Hematopoietic multipotent progenitor cell (in vitro differentiated cells): ENCODE results near the gene PLCB4. TPM values are rescaled to one million over a fixed set of nuclear protein-coding genes. Genes with fewer than 3 reads are reported as not detected.

Experiments used
- DNase-seq, 3 donors: peaks; one replicate each; pipeline ENCODE4 v3.0.0-alpha.2; 2011 to 2015; ENCODE audit warnings: low read depth in 2 of 3, low spot score in 2 of 3
- total RNA-seq: library from RNA; depleted of rRNA; stranded (reverse); fragments of >200 nt; gene quantifications from one replicate; pipeline ENCODE4 v1.2.3, GENCODE V29; 2012

Gene PLCB4
- total RNA-seq, 1 donor = 11.0 TPM

GRCh38 chr20:9300534-9300933 is 231.6 kb downstream of the PLCB4 start:
- DNase-seq = no peak

DNA sequence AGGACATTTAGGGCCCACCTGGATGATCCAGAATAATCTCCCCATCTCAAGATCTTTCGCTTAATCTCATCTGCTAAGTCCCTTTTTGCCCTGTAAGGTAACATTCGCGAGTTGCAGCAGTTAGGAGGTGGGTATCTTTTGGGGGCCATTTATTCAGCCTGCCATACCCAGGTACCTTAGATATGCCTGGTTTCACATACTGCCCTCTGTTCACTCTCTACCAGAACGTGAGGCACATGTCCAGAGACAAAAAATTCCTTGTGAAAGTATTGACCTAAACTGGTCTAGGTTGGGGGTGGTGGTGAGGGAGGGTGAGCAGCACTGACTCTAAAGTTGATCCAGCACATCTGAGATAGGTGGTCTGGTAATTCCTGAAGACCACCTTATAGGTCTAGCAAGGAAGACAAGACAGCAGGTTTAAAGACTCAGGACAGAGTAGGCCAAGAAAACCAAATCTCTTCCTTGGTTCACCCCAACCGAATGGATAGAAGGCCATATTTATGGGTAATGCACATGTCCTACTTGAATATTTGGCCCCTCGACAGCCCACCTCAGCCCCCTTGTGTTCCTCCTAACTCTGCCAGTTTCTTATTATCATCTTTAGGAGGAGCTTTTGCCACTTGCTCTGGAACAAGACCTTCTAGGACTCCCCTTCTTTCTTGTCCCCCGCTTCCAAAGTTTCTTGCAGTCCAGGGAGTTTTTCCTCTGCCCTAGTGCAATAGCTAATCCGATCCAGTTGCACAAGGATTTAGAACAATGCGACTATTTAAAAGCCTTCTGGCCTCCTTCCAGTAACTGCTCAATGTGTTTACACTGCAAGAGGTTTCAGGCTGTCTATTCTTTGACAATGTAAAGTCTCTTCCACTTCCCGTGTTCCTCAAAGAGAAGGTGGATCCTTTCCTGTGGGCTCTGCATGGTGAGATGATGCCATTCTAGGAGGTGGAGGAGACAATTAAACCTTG is 232.5 kb downstream of the PLCB4 start:
- DNase-seq = no peak

DNA sequence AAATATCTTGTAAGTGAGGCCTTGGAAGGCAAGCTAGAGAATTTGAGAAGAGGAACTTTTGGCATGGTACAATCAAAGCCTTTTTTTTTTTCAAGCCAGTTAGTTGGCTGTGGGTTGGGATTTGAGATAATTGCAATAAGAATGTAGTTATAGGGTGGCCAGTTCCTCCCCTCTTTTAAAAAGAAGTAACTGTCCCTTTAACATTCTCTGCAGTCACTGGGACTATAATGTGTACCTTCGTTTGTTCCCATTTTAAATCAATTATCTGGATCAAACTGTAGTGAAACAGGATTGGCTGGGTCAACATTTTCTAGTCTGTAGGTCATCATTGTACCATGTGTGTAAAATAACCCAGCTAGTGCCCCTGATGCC is 233.2 kb downstream of the PLCB4 start:
- DNase-seq = no peak

DNA sequence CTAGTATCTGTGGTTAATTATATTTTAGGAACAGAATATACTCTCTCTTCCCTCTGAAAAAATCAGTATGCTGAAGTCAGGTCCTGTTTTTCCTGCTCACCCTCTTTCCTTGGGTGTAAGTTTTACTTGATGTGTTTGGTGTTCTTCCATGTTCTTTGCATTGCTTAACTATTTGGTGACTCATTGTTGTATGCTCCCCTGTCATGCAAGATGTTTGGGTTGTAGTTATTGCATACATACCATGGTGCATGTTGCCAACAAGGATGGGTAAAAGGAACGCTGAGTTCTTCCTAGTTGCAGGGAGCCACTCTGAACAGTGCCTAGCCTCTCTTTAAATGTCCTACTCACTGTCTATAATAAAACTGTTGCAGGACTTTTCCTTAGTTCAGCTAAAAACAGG is 237.6 kb downstream of the PLCB4 start:
- DNase-seq = no peak

- no peak for DNase-seq
Observed at GRCh38 chr20:9308056-9308455, 239.2 kb downstream of the PLCB4 start.

GRCh38 chr20:9311132-9311531 is 242.2 kb downstream of the PLCB4 start:
- DNase-seq = no peak

- peak in 1 of 3 donors; percentile 56 for DNase-seq
Observed at GRCh38 chr20:9319687-9320384, 250.9 kb downstream of the PLCB4 start.

DNA sequence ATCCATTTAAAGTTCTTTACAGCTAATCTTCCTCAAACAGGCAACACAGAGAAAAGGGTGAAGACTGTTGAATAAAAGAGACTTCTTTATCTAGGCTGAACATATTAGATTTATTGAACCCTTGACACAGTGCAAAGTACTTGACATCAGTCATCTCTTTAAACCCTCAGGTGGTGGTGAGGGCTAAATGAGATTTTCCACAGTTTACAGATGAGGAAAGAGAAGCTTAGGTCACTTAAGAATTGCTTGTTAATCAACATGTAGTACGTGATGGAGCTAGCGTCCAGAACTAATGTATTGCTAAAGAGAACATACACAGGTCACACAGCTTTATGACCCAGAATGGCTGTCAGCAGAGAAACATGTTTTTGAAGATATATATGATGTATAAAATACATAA is 252.1 kb downstream of the PLCB4 start:
- DNase-seq = peak in 1 of 3 donors; percentile 6

DNA sequence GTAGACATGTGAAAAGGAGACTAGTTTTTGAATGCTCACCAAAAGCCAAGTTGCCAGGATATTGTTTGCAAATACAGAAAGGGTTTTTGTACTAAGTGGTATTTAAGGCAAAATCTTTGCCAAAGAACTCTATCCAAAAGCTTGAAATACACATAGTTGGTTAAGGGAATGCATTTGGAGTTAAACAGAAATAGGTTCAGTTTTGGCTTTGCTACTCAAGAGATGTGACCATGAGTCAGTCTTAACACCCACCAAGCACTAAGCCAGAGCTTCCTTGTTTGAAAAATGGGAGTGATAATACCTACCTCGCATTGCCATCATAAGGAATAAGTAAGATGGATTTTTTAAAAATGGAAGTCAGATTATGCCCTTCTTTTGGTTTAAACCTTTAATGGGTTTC is 253.8 kb downstream of the PLCB4 start:
- no peak for DNase-seq

- DNase-seq = peak in 1 of 3 donors; percentile 23
Observed at GRCh38 chr20:9323622-9324021, 254.7 kb downstream of the PLCB4 start.

GRCh38 chr20:9329355-9330101 is 260.6 kb downstream of the PLCB4 start:
- DNase-seq = no peak

GRCh38 chr20:9330151-9330550 is 261.3 kb downstream of the PLCB4 start:
- no peak for DNase-seq

- no peak for DNase-seq
Observed at GRCh38 chr20:9331707-9332435, 263.0 kb downstream of the PLCB4 start.

GRCh38 chr20:9332791-9333479 is 264.0 kb downstream of the PLCB4 start:
- DNase-seq = peak in 1 of 3 donors; percentile 21

- DNase-seq = no peak
Observed at GRCh38 chr20:9334866-9335265, 266.0 kb downstream of the PLCB4 start.

- no peak for DNase-seq
Observed at GRCh38 chr20:9338101-9338500, 269.2 kb downstream of the PLCB4 start.

- DNase-seq = no peak
Observed at GRCh38 chr20:9339708-9340107, 270.8 kb downstream of the PLCB4 start.

DNA sequence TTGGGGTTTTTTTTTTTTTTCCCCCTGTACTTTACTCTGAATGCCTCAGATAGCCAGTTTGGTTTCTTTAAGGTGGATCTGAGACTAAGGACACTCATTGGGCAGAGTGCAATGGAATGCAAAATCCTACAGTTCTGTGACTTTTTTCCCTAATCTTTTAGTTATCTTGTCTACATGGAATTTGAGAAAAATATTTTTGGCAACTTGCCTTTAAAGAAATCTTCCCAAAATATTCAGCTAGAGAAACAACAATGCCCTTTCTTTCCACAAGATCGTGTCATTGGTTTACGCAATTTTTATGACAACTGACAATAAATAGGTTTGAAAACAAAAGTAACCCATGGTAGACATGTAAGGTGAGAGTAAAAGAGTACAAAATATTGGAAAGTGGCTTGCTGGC is 273.8 kb downstream of the PLCB4 start:
- DNase-seq = no peak

DNA sequence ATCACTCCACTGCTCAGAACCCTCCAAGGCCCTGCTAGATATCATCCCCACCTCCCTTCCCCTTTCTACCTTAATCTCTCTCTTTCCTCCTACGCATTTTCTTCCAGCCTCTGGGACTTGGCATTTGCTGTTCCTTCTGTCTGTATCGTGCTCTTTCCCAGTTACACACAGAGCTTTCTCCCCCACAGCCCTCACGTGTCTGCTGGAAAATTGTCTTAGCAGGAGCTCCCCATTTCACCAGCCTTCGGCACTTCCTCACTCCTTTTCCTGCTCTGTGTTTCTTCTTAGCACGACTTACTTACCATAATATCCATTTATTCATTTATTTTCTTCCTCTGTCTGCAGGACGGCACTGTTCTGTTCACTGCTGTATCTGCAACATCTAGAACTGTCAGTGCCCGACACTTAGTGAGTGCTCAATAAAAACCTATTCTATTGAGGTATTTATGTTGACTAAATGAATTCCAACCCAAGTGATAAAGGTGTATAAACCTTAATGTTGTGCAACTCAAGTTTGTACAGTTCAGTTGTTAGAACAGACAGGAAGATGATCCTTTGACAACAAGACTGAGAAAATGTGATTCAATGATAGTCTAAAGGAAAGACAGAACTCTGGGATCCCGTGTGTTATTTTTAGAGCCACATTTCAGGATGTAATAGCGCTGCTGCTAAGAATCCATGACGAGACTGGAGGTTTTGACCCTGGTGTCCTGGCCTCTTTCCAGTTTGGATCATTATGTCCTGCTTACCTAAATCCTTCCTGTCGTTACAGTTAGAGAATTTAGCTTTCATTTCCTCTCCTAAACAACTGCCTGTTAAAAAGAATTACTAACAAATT is 275.4 kb downstream of the PLCB4 start:
- DNase-seq = no peak
